Measurements from ENCODE around the gene CFAP141.

CFAP141 gene

GRCh38 chr1:154193821-154194220 lies 12.3 kb downstream of the CFAP141 start:
- Histone ChIP-seq H3K4me1 (ENCODE audit: control extremely low read depth in 1 of 4, control insufficient read depth in 4 of 4, insufficient read depth in 4 of 4, low read length in 3 of 4) (peaks cover 0 to 21% (median 15%) of the 10 kb centered on the region in 4 experiments), H3K4me3 (ENCODE audit: control insufficient read depth in 1 of 7, extremely low read depth in 1 of 7, insufficient read depth in 4 of 7, low read depth in 2 of 7, low read length in 6 of 7) (no peak overlapping the region), H3K9me3 (ENCODE audit: control extremely low read depth in 1 of 5, control insufficient read depth in 4 of 5, insufficient read depth in 2 of 5, low read depth in 1 of 5, low read length in 4 of 5) (no peaks in the 10 kb centered on the region), H3K27ac (ENCODE audit: insufficient read depth in 1 of 2, low read depth in 1 of 2, low read length in 2 of 2, poor library complexity in 1 of 2, severe bottlenecking in 2 of 2) (no peak overlapping the region), H3K36me3 (ENCODE audit: control insufficient read depth in 4 of 4, insufficient read depth in 4 of 4, low read length in 3 of 4) (no peaks in the 10 kb centered on the region), H3K27me3 (replicated peaks in 2 of 5; ENCODE audit: control insufficient read depth in 4 of 5, insufficient read depth in 5 of 5, low read length in 4 of 5) (no peaks in the 10 kb centered on the region)
- POLR2A ChIA-PET, result no interaction called here
- no peak for DNase-seq
- CTCF ChIA-PET, result interaction anchor here (1.2 to 1.6 kb wide), 4 partner anchors 25 to 84 kb away, joined by 3 to 6 read pairs (median 4); partner anchors contain the start of gene HAX1
- WGBS (ENCODE audit: insufficient coverage), result 89% methylated on average over 7 of the region's 8 CpGs

GRCh38 chr1:154192476-154192875 lies 13.7 kb downstream of the CFAP141 start:
- CTCF ChIA-PET, result interaction anchor here (0.8 to 1.6 kb wide), 5 partner anchors 19 to 143 kb away, joined by 3 to 6 read pairs (median 4); partner anchors contain the start of gene HAX1
- H3K9me3 ChIP-seq (ENCODE audit: control extremely low read depth in 1 of 5, control insufficient read depth in 4 of 5, insufficient read depth in 2 of 5, low read depth in 1 of 5, low read length in 4 of 5), result no peaks in the 10 kb centered on the region
- no peak for DNase-seq
- WGBS (ENCODE audit: insufficient coverage), result 46% methylated on average over 2 of the region's 3 CpGs
- no peaks in the 10 kb centered on the region for H3K27me3 ChIP-seq (replicated peaks in 2 of 5; ENCODE audit: control insufficient read depth in 4 of 5, insufficient read depth in 5 of 5, low read length in 4 of 5)
- no peak overlapping the region for H3K27ac ChIP-seq (ENCODE audit: insufficient read depth in 1 of 2, low read depth in 1 of 2, low read length in 2 of 2, poor library complexity in 1 of 2, severe bottlenecking in 2 of 2)
- H3K36me3 ChIP-seq (ENCODE audit: control insufficient read depth in 4 of 4, insufficient read depth in 4 of 4, low read length in 3 of 4), result no peaks in the 10 kb centered on the region
- H3K4me1 ChIP-seq (ENCODE audit: control extremely low read depth in 1 of 4, control insufficient read depth in 4 of 4, insufficient read depth in 4 of 4, low read length in 3 of 4), result peaks cover 0 to 21% (median 15%) of the 10 kb centered on the region in 4 experiments
- H3K4me3 ChIP-seq (ENCODE audit: control insufficient read depth in 1 of 7, extremely low read depth in 1 of 7, insufficient read depth in 4 of 7, low read depth in 2 of 7, low read length in 6 of 7), result no peak overlapping the region
- POLR2A ChIA-PET, result interaction anchor here (2.1 kb wide), 1 partner anchor 10 kb away, joined by 6 read pairs; no protein-coding TSS in a partner anchor

GRCh38 chr1:154191990-154192461 lies 14.1 kb downstream of the CFAP141 start, which contains the start of gene TPM3:
Gene TPM3, minus strand, starts transcription at chr1:154192100. Its CDS starts 82 bp downstream, at chr1:154192018.
- no peak within 1 kb of the TSS for H3K27ac ChIP-seq (ENCODE audit: insufficient read depth in 1 of 2, low read depth in 1 of 2, low read length in 2 of 2, poor library complexity in 1 of 2, severe bottlenecking in 2 of 2)
- no peaks in the 10 kb centered on the region for H3K36me3 ChIP-seq (ENCODE audit: control insufficient read depth in 4 of 4, insufficient read depth in 4 of 4, low read length in 3 of 4)
- H3K27me3 ChIP-seq (replicated peaks in 2 of 5; ENCODE audit: control insufficient read depth in 4 of 5, insufficient read depth in 5 of 5, low read length in 4 of 5), result no peaks in the 10 kb centered on the region
- ChIA-PET CTCF (interaction anchor here (0.8 to 1.5 kb wide), 3 partner anchors 19 to 143 kb away, joined by 3 to 5 read pairs (median 3); no protein-coding TSS in a partner anchor), POLR2A (interaction anchor here (2.1 kb wide), 1 partner anchor 9 kb away, joined by 6 read pairs; no protein-coding TSS in a partner anchor)
- H3K4me1 ChIP-seq (ENCODE audit: control extremely low read depth in 1 of 4, control insufficient read depth in 4 of 4, insufficient read depth in 4 of 4, low read length in 3 of 4), result peaks cover 0 to 21% (median 15%) of the 10 kb centered on the region in 4 experiments
- peak in 2 of 3 donors; percentile 56 to 64 for DNase-seq
- no CpG with 5 or more reads among the region's 1 CpG for WGBS (ENCODE audit: insufficient coverage)
- no peaks in the 10 kb centered on the region for H3K9me3 ChIP-seq (ENCODE audit: control extremely low read depth in 1 of 5, control insufficient read depth in 4 of 5, insufficient read depth in 2 of 5, low read depth in 1 of 5, low read length in 4 of 5)
- H3K4me3 ChIP-seq (ENCODE audit: control insufficient read depth in 1 of 7, extremely low read depth in 1 of 7, insufficient read depth in 4 of 7, low read depth in 2 of 7, low read length in 6 of 7), result no peak within 1 kb of the TSS

- Histone ChIP-seq H3K4me3 (ENCODE audit: control insufficient read depth in 1 of 7, extremely low read depth in 1 of 7, insufficient read depth in 4 of 7, low read depth in 2 of 7, low read length in 6 of 7) (no peak overlapping the region), H3K9me3 (ENCODE audit: control extremely low read depth in 1 of 5, control insufficient read depth in 4 of 5, insufficient read depth in 2 of 5, low read depth in 1 of 5, low read length in 4 of 5) (no peaks in the 10 kb centered on the region), H3K27ac (ENCODE audit: insufficient read depth in 1 of 2, low read depth in 1 of 2, low read length in 2 of 2, poor library complexity in 1 of 2, severe bottlenecking in 2 of 2) (no peak overlapping the region), H3K4me1 (ENCODE audit: control extremely low read depth in 1 of 4, control insufficient read depth in 4 of 4, insufficient read depth in 4 of 4, low read length in 3 of 4) (peaks cover 0 to 22% (median 16%) of the 10 kb centered on the region in 4 experiments), H3K36me3 (ENCODE audit: control insufficient read depth in 4 of 4, insufficient read depth in 4 of 4, low read length in 3 of 4) (no peaks in the 10 kb centered on the region), H3K27me3 (replicated peaks in 2 of 5; ENCODE audit: control insufficient read depth in 4 of 5, insufficient read depth in 5 of 5, low read length in 4 of 5) (no peaks in the 10 kb centered on the region)
- WGBS (ENCODE audit: insufficient coverage), result no CpG with 5 or more reads among the region's 1 CpG
- ChIA-PET POLR2A (interaction anchor here (0.7 kb wide), 1 partner anchor 200 kb away, joined by 4 read pairs; the partner anchor contains the start of gene RPS27), CTCF (interaction anchor here (0.9 to 1.1 kb wide), 3 partner anchors 11 to 81 kb away, joined by 3 to 6 read pairs (median 5); no protein-coding TSS in a partner anchor)
- no peak for DNase-seq
These were observed 15.6 kb downstream of the CFAP141 start for GRCh38 chr1:154190550-154190949.

GRCh38 chr1:154186852-154187501 lies 19.2 kb downstream of the CFAP141 start:
- ChIA-PET CTCF (interaction anchor here (1.0 kb wide), 1 partner anchor 12 kb away, joined by 6 read pairs; no protein-coding TSS in a partner anchor), POLR2A (no interaction called here)
- H3K27ac ChIP-seq (ENCODE audit: insufficient read depth in 1 of 2, low read depth in 1 of 2, low read length in 2 of 2, poor library complexity in 1 of 2, severe bottlenecking in 2 of 2), result no peak overlapping the region
- no peak for DNase-seq
- H3K4me3 ChIP-seq (ENCODE audit: control insufficient read depth in 1 of 7, extremely low read depth in 1 of 7, insufficient read depth in 4 of 7, low read depth in 2 of 7, low read length in 6 of 7), result no peak overlapping the region
- WGBS (ENCODE audit: insufficient coverage), result 100% methylated on average over 1 of the region's 2 CpGs
- no peaks in the 10 kb centered on the region for H3K36me3 ChIP-seq (ENCODE audit: control insufficient read depth in 4 of 4, insufficient read depth in 4 of 4, low read length in 3 of 4)
- H3K27me3 ChIP-seq (replicated peaks in 2 of 5; ENCODE audit: control insufficient read depth in 4 of 5, insufficient read depth in 5 of 5, low read length in 4 of 5), result no peaks in the 10 kb centered on the region
- peaks cover 0 to 23% (median 12%) of the 10 kb centered on the region in 4 experiments for H3K4me1 ChIP-seq (ENCODE audit: control extremely low read depth in 1 of 4, control insufficient read depth in 4 of 4, insufficient read depth in 4 of 4, low read length in 3 of 4)
- no peaks in the 10 kb centered on the region for H3K9me3 ChIP-seq (ENCODE audit: control extremely low read depth in 1 of 5, control insufficient read depth in 4 of 5, insufficient read depth in 2 of 5, low read depth in 1 of 5, low read length in 4 of 5)

GRCh38 chr1:154186177-154186576 lies 20.0 kb downstream of the CFAP141 start:
- ChIA-PET CTCF (interaction anchor here (1.0 kb wide), 2 partner anchors 72 to 86 kb away, joined by 3 to 5 read pairs; partner anchors contain the start of gene HAX1), POLR2A (no interaction called here)
- Histone ChIP-seq H3K9me3 (ENCODE audit: control extremely low read depth in 1 of 5, control insufficient read depth in 4 of 5, insufficient read depth in 2 of 5, low read depth in 1 of 5, low read length in 4 of 5) (no peaks in the 10 kb centered on the region), H3K4me3 (ENCODE audit: control insufficient read depth in 1 of 7, extremely low read depth in 1 of 7, insufficient read depth in 4 of 7, low read depth in 2 of 7, low read length in 6 of 7) (no peak overlapping the region), H3K36me3 (ENCODE audit: control insufficient read depth in 4 of 4, insufficient read depth in 4 of 4, low read length in 3 of 4) (peaks cover 0 to under 1% (median 0%) of the 10 kb centered on the region in 4 experiments), H3K4me1 (ENCODE audit: control extremely low read depth in 1 of 4, control insufficient read depth in 4 of 4, insufficient read depth in 4 of 4, low read length in 3 of 4) (peaks cover 5 to 26% (median 15%) of the 10 kb centered on the region in 4 experiments), H3K27ac (ENCODE audit: insufficient read depth in 1 of 2, low read depth in 1 of 2, low read length in 2 of 2, poor library complexity in 1 of 2, severe bottlenecking in 2 of 2) (no peak overlapping the region), H3K27me3 (replicated peaks in 2 of 5; ENCODE audit: control insufficient read depth in 4 of 5, insufficient read depth in 5 of 5, low read length in 4 of 5) (no peaks in the 10 kb centered on the region)
- 100% methylated on average over 1 of the region's 1 CpG for WGBS (ENCODE audit: insufficient coverage)
- peak; percentile 81 to 92 (median 91) for DNase-seq
